ENCODE results near the gene CYP2D6. TPM values are rescaled to one million over a fixed set of nuclear protein-coding genes. Genes with fewer than 3 reads are reported as not detected.

CYP2D6 gene
- total RNA-seq, 1 donor from 2014 or later = 1.4 TPM

- no peak overlapping the region for H3K27ac Mint-ChIP-seq (ENCODE audit: unreplicated experiment)
- no peaks in the 10 kb centered on the region for H3K27me3 Mint-ChIP-seq (ENCODE audit: unreplicated experiment)
- H3K4me1 Mint-ChIP-seq (ENCODE audit: unreplicated experiment) = peaks cover 20% of the 10 kb centered on the region
- peaks cover 14% of the 10 kb centered on the region for H3K36me3 Mint-ChIP-seq (ENCODE audit: unreplicated experiment)
- H3K9me3 Mint-ChIP-seq (ENCODE audit: unreplicated experiment) = no peaks in the 10 kb centered on the region
- no peak for DNase-seq (ENCODE audit: extremely low spot score, unreplicated experiment)
- no peak overlapping the region for H3K4me3 Mint-ChIP-seq (ENCODE audit: unreplicated experiment)
- no peak for TF ChIP-seq CTCF (IDR thresholded peaks at IDR 0.05)
Observed at GRCh38 chr22:42170946-42171345, 40.3 kb upstream of the CYP2D6 start.

GRCh38 chr22:42169055-42169469 lies 38.5 kb upstream of the CYP2D6 start:
- Mint-ChIP-seq H3K4me3 (ENCODE audit: unreplicated experiment) (no peak overlapping the region), H3K36me3 (ENCODE audit: unreplicated experiment) (peaks cover 14% of the 10 kb centered on the region), H3K4me1 (ENCODE audit: unreplicated experiment) (peaks cover 18% of the 10 kb centered on the region), H3K27me3 (ENCODE audit: unreplicated experiment) (no peaks in the 10 kb centered on the region), H3K27ac (ENCODE audit: unreplicated experiment) (no peak overlapping the region), H3K9me3 (ENCODE audit: unreplicated experiment) (no peaks in the 10 kb centered on the region)
- TF ChIP-seq CTCF (IDR thresholded peaks at IDR 0.05) = peak; percentile 100
- peak; percentile 89 for DNase-seq (ENCODE audit: extremely low spot score, unreplicated experiment)

- Mint-ChIP-seq H3K4me3 (ENCODE audit: unreplicated experiment) (no peak overlapping the region), H3K9me3 (ENCODE audit: unreplicated experiment) (no peaks in the 10 kb centered on the region), H3K4me1 (ENCODE audit: unreplicated experiment) (peaks cover 13% of the 10 kb centered on the region), H3K27ac (ENCODE audit: unreplicated experiment) (no peak overlapping the region), H3K27me3 (ENCODE audit: unreplicated experiment) (no peaks in the 10 kb centered on the region), H3K36me3 (ENCODE audit: unreplicated experiment) (peaks cover 14% of the 10 kb centered on the region)
- TF ChIP-seq CTCF (IDR thresholded peaks at IDR 0.05) = no peak
- no peak for DNase-seq (ENCODE audit: extremely low spot score, unreplicated experiment)
Observed at GRCh38 chr22:42168476-42168875, 37.9 kb upstream of the CYP2D6 start.

GRCh38 chr22:42167066-42167465 lies 36.5 kb upstream of the CYP2D6 start:
- Mint-ChIP-seq H3K4me3 (ENCODE audit: unreplicated experiment) (no peak overlapping the region), H3K9me3 (ENCODE audit: unreplicated experiment) (no peaks in the 10 kb centered on the region), H3K27me3 (ENCODE audit: unreplicated experiment) (no peaks in the 10 kb centered on the region), H3K4me1 (ENCODE audit: unreplicated experiment) (peaks cover 1% of the 10 kb centered on the region), H3K36me3 (ENCODE audit: unreplicated experiment) (peaks cover 14% of the 10 kb centered on the region), H3K27ac (ENCODE audit: unreplicated experiment) (no peak overlapping the region)
- no peak for TF ChIP-seq CTCF (IDR thresholded peaks at IDR 0.05)
- DNase-seq (ENCODE audit: extremely low spot score, unreplicated experiment) = no peak

GRCh38 chr22:42164901-42165300 lies 34.3 kb upstream of the CYP2D6 start:
- H3K27ac Mint-ChIP-seq (ENCODE audit: unreplicated experiment) = no peak overlapping the region
- H3K4me1 Mint-ChIP-seq (ENCODE audit: unreplicated experiment) = peaks cover 2% of the 10 kb centered on the region
- no peak overlapping the region for H3K4me3 Mint-ChIP-seq (ENCODE audit: unreplicated experiment)
- DNase-seq (ENCODE audit: extremely low spot score, unreplicated experiment) = no peak
- no peaks in the 10 kb centered on the region for H3K9me3 Mint-ChIP-seq (ENCODE audit: unreplicated experiment)
- peaks cover 15% of the 10 kb centered on the region for H3K36me3 Mint-ChIP-seq (ENCODE audit: unreplicated experiment)
- no peak for TF ChIP-seq CTCF (IDR thresholded peaks at IDR 0.05)
- no peaks in the 10 kb centered on the region for H3K27me3 Mint-ChIP-seq (ENCODE audit: unreplicated experiment)

Measured in osteocyte (in vitro differentiated cells).